HepG2 (cell line): Measurements from ENCODE around the gene ASPRV1. TPM values are rescaled to one million over a fixed set of nuclear protein-coding genes. Genes with fewer than 3 reads are reported as not detected.
A peak's percentile ranks its signal among the peaks of the same experiment; 100 is the strongest.

Source experiments
- AFF4 ChIP-seq: sonication (generic); formaldehyde crosslinking; IDR thresholded peaks from 2 replicates; pipeline ENCODE4 v1.4.0; 2020; ENCODE audit warnings: missing genetic modification reagents
- ARID5B ChIP-seq: IDR thresholded peaks from 2 replicates; pipeline ENCODE4 v1.4.0; 2020; ENCODE audit warnings: mild to moderate bottlenecking, missing genetic modification reagents
- ESRRA ChIP-seq: sonication (generic); formaldehyde crosslinking; IDR thresholded peaks from 2 replicates; pipeline ENCODE4 v1.5.1; 2020; ENCODE audit warnings: mild to moderate bottlenecking, low read depth, missing genetic modification reagents
- ETV6 ChIP-seq: sonication (generic); formaldehyde crosslinking; conservative IDR thresholded peaks from 2 replicates; pipeline ENCODE4 v1.4.0; 2020; ENCODE audit warnings: missing genetic modification reagents
- GLI4 ChIP-seq: sonication (generic); formaldehyde crosslinking; IDR thresholded peaks from 2 replicates; pipeline ENCODE4 v1.5.1; 2020; ENCODE audit warnings: missing genetic modification reagents, mild to moderate bottlenecking, moderate library complexity, borderline replicate concordance
- KDM3A ChIP-seq: IDR thresholded peaks from 2 replicates; pipeline ENCODE4 v1.6.1; 2018; ENCODE audit warnings: low read depth, missing compliant biosample characterization
- NFE2L1 ChIP-seq: sonication (generic); formaldehyde crosslinking; IDR thresholded peaks from 2 replicates; pipeline ENCODE4 v1.4.0; 2020; ENCODE audit warnings: missing genetic modification reagents, mild to moderate bottlenecking, borderline replicate concordance
- NFIC ChIP-seq: IDR thresholded peaks from 2 replicates; pipeline ENCODE4 v1.6.1; 2012; ENCODE audit warnings: mild to moderate bottlenecking, low read length, inconsistent platforms
- RELA ChIP-seq: sonication (generic); formaldehyde crosslinking; IDR thresholded peaks from 2 replicates; pipeline ENCODE4 v1.4.0; 2020; ENCODE audit warnings: missing genetic modification reagents
- TCF7 ChIP-seq: sonication (generic); IDR thresholded peaks from 2 replicates; pipeline ENCODE4 v1.6.1; 2016; ENCODE audit warnings: antibody characterized with exemption, low read depth
- TIGD3 ChIP-seq: sonication (generic); formaldehyde crosslinking; IDR thresholded peaks from 2 replicates; pipeline ENCODE4 v1.5.1; 2020; ENCODE audit warnings: mild to moderate bottlenecking, missing genetic modification reagents, borderline replicate concordance
- YY1 ChIP-seq: IDR thresholded peaks from 2 replicates; pipeline ENCODE4 v1.6.1; 2011; ENCODE audit warnings: low read length, low read depth, moderate library complexity, mild to moderate bottlenecking; ENCODE audit not compliant: insufficient read depth, insufficient replicate concordance
- ZFP41 ChIP-seq: sonication (generic); formaldehyde crosslinking; IDR thresholded peaks from 2 replicates; pipeline ENCODE4 v1.4.0; 2020; ENCODE audit warnings: mild to moderate bottlenecking, missing genetic modification reagents, borderline replicate concordance
- ZNF292 ChIP-seq: sonication (generic); formaldehyde crosslinking; IDR thresholded peaks from 2 replicates; pipeline ENCODE4 v1.8.1; 2022; ENCODE audit warnings: mild to moderate bottlenecking, low read depth, missing genetic modification reagents, borderline replicate concordance
- ZNF547 ChIP-seq: sonication (generic); formaldehyde crosslinking; IDR thresholded peaks from 2 replicates; pipeline ENCODE4 v1.5.1; 2020; ENCODE audit warnings: mild to moderate bottlenecking, missing genetic modification reagents
- ZNF619 ChIP-seq: sonication (generic); formaldehyde crosslinking; IDR thresholded peaks from 2 replicates; pipeline ENCODE4 v1.4.0; 2020; ENCODE audit warnings: mild to moderate bottlenecking, missing genetic modification reagents
- ZNF674 ChIP-seq: sonication (generic); formaldehyde crosslinking; IDR thresholded peaks from 2 replicates; pipeline ENCODE4 v1.5.0; 2020; ENCODE audit warnings: low read depth, mild to moderate bottlenecking, missing genetic modification reagents
- ZNF841 ChIP-seq: sonication (generic); formaldehyde crosslinking; IDR thresholded peaks from 2 replicates; pipeline ENCODE4 v1.8.1; 2023; ENCODE audit warnings: missing genetic modification reagents, borderline replicate concordance
- ZSCAN12 ChIP-seq: sonication (generic); formaldehyde crosslinking; IDR thresholded peaks from 2 replicates; pipeline ENCODE4 v1.9.0; 2021; ENCODE audit warnings: mild to moderate bottlenecking, missing genetic modification reagents
- polyA plus RNA-seq, 8 experiments: library from polyadenylated mRNA; depleted of rRNA in 3 of 8; stranded (reverse) in 7 of 8; unstranded in 1 of 8; fragments of >200 nt; fragmentation: Illumina TruSeq in 4 of 8; extraction: Trizol in 4 of 8; gene quantifications; 2 replicates each; pipeline versions ENCODE4 v1.2.1 to v1.2.3, GENCODE V29; 2011 to 2016; ENCODE audit warnings: low read depth in 4 of 8, missing spikeins in 1 of 8, mixed read lengths in 1 of 8; ENCODE audit not compliant: insufficient read depth in 1 of 8
- total RNA-seq, 5 experiments: library from RNA; depleted of rRNA; stranded (reverse); fragments of >200 nt; fragmentation: Illumina TruSeq; extraction: Trizol; gene quantifications; 2 replicates each; pipeline ENCODE4 v1.2.3, GENCODE V29; 2016; ENCODE audit warnings: low read depth in 1 of 5

The ASPRV1 gene
- total and polyA plus RNA-seq, 2 of the 13 experiments (the other 11 are each of a cell fraction or from before 2014, with no cell fraction given): 0.40 to 0.48 TPM

- peak; percentile 37; the same call in 1 of the 2 replicates for TF ChIP-seq ZNF841 (CRISPR knock-in tag)
- TF ChIP-seq RELA (CRISPR knock-in tag): no peak
- no peak for TF ChIP-seq ZNF547 (CRISPR knock-in tag)
- 0 out of 2 replicates have a peak, but pooled peaks have one; percentile 3 for TF ChIP-seq ARID5B (CRISPR knock-in tag)
- TF ChIP-seq YY1: no peak
- TF ChIP-seq ESRRA (CRISPR knock-in tag): no peak
- TF ChIP-seq ZNF292 (CRISPR knock-in tag): no peak; the same call in 1 of the 2 replicates
- TF ChIP-seq NFE2L1 (CRISPR knock-in tag): peak; percentile 58; the same call in 1 of the 2 replicates
- peak; percentile 68; the same call in 1 of the 2 replicates for TF ChIP-seq ZNF619
- no peak for TF ChIP-seq TCF7
- peak; percentile 37; the same call in 1 of the 2 replicates for TF ChIP-seq GLI4 (CRISPR knock-in tag)
- TF ChIP-seq TIGD3 (CRISPR knock-in tag): no peak
- no peak for TF ChIP-seq ZSCAN12 (CRISPR knock-in tag)
- TF ChIP-seq ZFP41 (CRISPR knock-in tag): no peak
- TF ChIP-seq NFIC: no peak
- TF ChIP-seq ZNF674: no peak
- TF ChIP-seq ETV6 (CRISPR knock-in tag): peak; percentile 33; the same call in 1 of the 2 replicates
- TF ChIP-seq KDM3A (CRISPR knock-in tag): no peak; the same call in 1 of the 2 replicates
- TF ChIP-seq AFF4 (CRISPR knock-in tag): 0 out of 2 replicates have a peak, but pooled peaks have one; percentile 28
These were observed 46.2 kb downstream of the ASPRV1 start, which contains the start of gene MXD1 (continued) for GRCh38 chr2:69914950-69915945.
